Urinary bladder (tissue), 4 donors: Measurements from ENCODE around the gene THOC3. TPM values are rescaled to one million over a fixed set of nuclear protein-coding genes. Genes with fewer than 3 reads are reported as not detected.
"Not testable (repeated sequence)": the region's sequence is repeated elsewhere in the genome, so short reads cannot be mapped to it uniquely, and the experiment has no call there.

Experiments
- DNase-seq: peaks from one replicate; pipeline ENCODE4 v3.0.0-alpha.2; 2015; ENCODE audit errors: extremely low spot score
- H3K27ac ChIP-seq: one replicate; pipeline ENCODE4 v1.5.1; 2013; ENCODE audit warnings: low read depth, mild to moderate bottlenecking, moderate library complexity
- H3K36me3 ChIP-seq: one replicate; pipeline ENCODE4 v1.6.1; 2013; ENCODE audit warnings: mild to moderate bottlenecking, moderate library complexity; ENCODE audit not compliant: insufficient read depth
- H3K4me1 ChIP-seq: one replicate; pipeline ENCODE4 v1.6.1; 2013; ENCODE audit warnings: mild to moderate bottlenecking, moderate library complexity; ENCODE audit not compliant: insufficient read depth
- H3K4me3 ChIP-seq: one replicate; pipeline ENCODE4 v1.5.1; 2013; ENCODE audit warnings: low read depth, low read length
- WGBS: extraction: QIAGEN DNeasy Blood & Tissue Kit; methylation state at CpG from one replicate; pipeline ENCODE4 v1.1.7; 2013; 5-methylcytosine and 5-hydroxymethylcytosine counted together
- polyA plus RNA-seq: library from polyadenylated mRNA; stranded (reverse); fragments of 200-250 nt; gene quantifications from one replicate; pipeline ENCODE4 v1.2.3, GENCODE V29; 2013
- total RNA-seq: library from RNA; depleted of rRNA; stranded (reverse); fragments of >200 nt; gene quantifications from one replicate; pipeline ENCODE4 v1.2.3, GENCODE V29; 2014
- donor health status: healthy with polysubstance abuse.
- donor health status: healthy.

THOC3 gene
- total and polyA plus RNA-seq, 2 donors = 28.3 to 34.3 TPM

DNA sequence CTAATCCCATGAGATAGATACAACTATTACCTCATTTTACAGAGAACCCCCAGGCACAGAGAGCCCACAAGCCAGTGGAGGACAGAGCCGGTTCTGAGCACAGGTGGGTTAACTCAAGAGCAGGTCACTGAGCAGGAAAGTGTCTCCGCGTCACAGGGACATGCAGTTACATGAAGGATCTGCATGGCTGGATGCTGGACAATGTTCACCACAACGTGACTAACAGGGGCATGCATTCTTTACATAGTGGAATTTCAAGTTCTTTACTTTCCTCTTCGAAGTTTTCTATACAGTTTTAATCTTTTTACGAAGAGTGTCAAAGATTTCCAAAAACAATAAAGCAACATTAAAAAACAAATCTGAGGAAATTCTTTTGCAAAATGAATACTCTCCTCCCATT, 7.9 kb downstream of the THOC3 start:
- not testable (repeated sequence) for H3K27ac ChIP-seq, H3K36me3 ChIP-seq, H3K4me3 ChIP-seq, H3K4me1 ChIP-seq, DNase-seq
- 84% methylated on average over 5 of the region's 6 CpGs for WGBS

DNA sequence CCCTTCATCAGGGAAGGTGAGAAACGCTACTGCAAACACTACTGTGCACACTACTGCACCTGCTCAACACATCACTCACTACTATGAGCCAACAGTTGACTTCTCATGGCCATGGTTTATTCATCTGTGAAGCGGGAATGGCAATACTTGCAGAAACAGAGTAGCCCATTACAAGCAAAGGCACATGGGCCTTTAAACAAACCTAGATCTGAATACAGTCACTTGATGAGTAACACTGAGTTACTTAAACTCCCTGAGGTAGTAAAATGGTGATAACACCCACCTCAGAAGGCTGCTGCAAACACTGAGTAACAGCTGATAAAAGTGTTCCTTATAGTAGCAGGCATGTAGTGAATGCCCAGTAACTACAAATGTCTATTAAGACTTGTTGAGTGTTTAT, 9.6 kb downstream of the THOC3 start:
- not testable (repeated sequence) for H3K4me3 ChIP-seq, H3K36me3 ChIP-seq, DNase-seq, H3K4me1 ChIP-seq, H3K27ac ChIP-seq
- 96% methylated on average over 2 of the region's 2 CpGs for WGBS

DNA sequence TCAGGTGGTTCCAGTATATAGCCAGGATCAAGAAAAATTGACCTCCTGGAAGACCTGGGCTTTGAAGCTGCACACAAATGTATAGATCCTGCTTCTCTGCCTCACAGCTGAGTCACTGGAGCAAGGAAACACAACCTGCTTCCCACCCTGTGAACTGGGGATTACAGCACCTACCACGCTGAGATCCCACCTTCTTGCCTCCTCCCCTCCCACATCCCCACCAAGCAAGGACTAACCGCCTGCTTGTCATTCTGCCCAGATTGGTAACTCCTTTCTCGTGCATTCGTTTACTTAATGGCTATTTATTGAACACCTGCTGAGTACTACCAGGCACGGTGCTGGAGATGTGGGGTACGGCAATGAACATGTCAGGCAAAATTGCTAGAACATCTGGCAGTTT, 14.0 kb downstream of the THOC3 start:
- not testable (repeated sequence) for H3K4me1 ChIP-seq, DNase-seq, H3K4me3 ChIP-seq, H3K27ac ChIP-seq, H3K36me3 ChIP-seq
- 70% methylated on average over 4 of the region's 6 CpGs for WGBS

DNA sequence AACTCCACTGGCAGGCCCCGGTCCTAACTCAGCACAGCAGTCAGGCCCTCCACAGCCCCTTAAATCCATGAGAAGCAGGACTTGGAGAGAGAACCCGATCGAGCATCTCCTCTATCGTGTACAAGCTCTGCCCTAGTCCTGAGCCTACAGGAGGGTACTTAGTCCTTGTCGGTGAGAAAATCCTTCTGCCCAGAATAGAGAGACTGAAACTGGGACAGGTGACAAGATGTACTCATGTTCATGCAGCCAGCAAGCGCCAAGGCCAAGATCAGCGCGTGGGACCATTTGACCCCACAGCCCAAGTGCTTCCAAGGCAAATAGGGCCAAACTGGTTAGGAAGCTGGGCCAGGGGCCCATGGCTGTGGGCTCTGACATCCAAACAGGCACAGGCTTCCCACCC, 15.3 kb downstream of the THOC3 start:
- H3K27ac ChIP-seq, H3K4me1 ChIP-seq, H3K4me3 ChIP-seq, H3K36me3 ChIP-seq, DNase-seq: not testable (repeated sequence)
- 91% methylated on average over 5 of the region's 8 CpGs for WGBS

DNA sequence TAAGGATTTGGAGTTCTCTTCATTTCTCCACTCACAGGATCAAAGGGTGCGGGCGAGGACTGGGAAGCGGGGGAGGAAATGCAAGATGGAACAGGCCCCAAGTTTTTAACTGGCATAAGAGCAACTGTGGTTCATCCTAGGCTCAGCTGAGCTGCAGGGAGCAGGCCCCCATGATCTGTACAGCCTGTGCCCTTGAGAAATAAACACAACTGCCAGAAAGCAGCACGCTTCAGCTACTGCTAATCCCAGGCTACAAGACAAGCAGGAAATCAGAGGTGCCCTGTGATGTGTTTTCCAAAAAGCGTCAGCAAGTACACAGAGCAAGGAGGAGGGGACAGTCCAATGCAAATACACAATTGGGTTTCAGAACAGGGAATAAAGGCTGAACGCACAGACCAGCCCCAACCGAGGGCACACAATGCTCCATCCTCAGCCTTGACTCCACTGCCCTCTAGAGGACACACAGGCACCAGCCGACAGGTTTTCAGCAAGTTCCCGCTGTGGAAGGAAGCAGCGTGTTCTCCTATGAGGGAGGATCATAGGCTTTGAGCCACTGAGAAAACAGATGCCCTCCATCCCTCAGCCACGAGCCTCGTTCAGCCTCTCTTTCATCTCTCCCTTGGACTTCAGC, 16.7 kb downstream of the THOC3 start:
- WGBS = 90% methylated on average over 3 of the region's 12 CpGs
- not testable (repeated sequence) for H3K27ac ChIP-seq, H3K4me1 ChIP-seq, DNase-seq, H3K4me3 ChIP-seq, H3K36me3 ChIP-seq

DNA sequence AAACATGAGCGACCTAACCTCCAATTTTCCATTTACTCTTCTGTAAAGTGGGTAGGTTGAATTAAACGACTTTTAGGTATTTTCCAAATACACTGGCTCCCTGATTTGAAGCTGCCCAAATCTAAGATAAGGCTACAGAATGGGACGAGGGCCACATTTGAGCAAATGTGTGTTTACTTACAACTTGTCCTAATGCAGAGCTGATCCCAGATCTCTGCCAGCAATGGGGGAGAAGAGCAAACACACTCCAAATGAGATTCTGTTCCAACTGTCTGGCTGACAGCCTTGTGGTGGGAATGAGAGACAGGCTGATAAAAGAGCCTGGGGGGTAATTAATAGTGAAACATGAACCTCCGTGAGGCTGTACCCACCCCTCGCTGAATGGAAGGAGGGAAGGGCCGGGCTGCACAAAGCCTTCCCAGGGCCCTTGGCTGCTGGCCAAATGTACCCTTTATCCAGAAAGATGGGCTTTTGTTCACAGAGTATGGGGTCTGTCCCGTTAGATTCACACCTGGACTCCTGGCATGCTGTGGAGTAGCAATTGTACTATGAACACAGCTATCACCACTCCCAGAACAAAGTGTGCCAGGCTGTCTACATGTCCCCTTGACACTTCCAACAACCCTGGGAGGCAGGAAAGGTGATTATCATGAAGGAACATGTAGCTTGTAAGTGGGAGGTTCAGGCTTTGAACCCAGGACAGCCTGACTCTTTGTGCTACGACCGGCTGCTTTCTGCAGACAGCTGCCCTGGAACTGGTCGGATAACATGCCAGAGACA, 19.6 kb downstream of the THOC3 start:
- not testable (repeated sequence) for H3K36me3 ChIP-seq, H3K4me3 ChIP-seq, DNase-seq, H3K27ac ChIP-seq, H3K4me1 ChIP-seq
- WGBS = 68% methylated on average over 6 of the region's 10 CpGs

DNA sequence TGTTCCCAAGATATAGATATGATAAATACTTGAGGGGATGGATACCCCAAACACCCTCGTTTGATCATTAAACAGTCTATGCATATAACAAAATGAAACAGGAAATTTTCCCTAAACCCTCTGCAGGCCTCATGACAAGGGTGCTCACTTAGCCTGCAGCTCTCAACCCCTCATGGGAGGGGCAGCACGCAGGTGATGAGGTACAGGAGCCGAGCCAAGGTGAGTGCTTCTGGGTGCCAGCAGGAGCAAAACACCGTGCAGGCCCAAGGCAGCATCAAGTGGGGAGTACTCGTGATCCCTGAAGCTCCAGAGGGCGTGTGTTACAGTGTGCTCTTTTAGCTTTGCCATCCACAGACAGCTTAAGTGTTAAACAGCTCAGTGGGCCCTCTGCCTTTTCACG, 24.9 kb downstream of the THOC3 start:
- H3K36me3 ChIP-seq = not testable (repeated sequence)

DNA sequence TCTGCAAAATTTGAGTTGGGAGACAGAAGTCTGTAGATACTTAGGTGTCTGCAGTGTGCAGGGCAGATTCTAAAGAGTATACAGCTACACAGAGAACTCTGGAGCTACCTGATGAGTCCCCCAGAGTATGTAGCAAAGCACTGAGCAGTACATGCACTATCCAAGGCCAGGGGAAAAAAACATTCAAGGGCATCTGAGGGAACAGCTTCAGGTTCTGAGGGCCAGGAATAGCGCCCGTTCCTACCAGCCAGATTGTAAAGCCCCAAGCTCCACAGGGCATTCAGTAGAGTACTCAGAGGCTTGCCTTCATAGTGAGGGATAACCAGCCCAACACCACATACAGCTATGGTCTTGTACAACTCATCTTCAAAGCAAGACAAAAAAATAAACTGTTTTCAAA, 27.5 kb downstream of the THOC3 start:
- not testable (repeated sequence) for H3K4me3 ChIP-seq, H3K27ac ChIP-seq, DNase-seq, H3K4me1 ChIP-seq, H3K36me3 ChIP-seq
- WGBS = 83% methylated on average over 2 of the region's 2 CpGs

More for the DNA sequence above, 24.9 kb downstream of the THOC3 start:
- not testable (repeated sequence) for H3K27ac ChIP-seq, H3K4me3 ChIP-seq, H3K4me1 ChIP-seq, DNase-seq
- WGBS = 98% methylated on average over 4 of the region's 7 CpGs

DNA sequence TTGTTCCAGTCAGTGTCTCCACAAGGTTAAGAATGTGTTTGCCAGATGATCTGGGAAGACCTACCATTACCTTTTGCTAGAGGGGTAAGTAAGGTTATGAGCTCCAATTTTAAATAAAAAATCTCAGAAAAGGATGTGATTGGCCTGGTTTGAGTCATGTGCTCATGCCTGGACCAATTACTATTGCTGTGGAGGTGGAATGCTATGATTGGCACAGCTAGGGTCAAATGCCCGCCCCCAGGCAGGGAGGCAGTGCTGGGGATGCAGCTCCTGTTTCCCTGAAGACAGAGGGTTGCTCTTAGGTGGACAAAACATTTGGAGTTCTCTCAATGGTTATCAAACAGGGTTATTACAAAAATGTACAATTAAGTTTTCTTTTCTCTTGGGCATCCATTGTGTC, 29.6 kb downstream of the THOC3 start:
- not testable (repeated sequence) for H3K27ac ChIP-seq, H3K4me3 ChIP-seq, DNase-seq, H3K4me1 ChIP-seq, H3K36me3 ChIP-seq
- 89% methylated on average over 1 of the region's 1 CpG for WGBS

DNA sequence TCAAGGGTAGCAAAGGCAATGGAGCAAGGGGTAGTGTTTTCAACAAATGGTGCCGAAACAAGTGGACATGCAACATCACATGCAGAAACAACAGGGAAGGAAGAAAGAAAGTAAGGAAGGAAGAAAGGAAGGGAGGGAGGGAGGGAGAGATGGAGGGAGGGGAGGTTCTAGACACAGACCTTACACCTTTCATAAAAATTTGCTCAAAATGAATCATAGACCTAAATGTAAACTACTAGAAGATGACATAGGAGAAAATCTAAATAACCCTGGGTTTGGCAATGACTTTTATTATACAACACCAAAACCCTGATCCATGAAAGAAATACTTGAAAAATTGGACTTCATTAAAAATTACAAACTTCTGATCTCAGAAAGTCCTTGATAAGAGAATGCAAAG, 39.4 kb downstream of the THOC3 start:
- not testable (repeated sequence) for DNase-seq, H3K4me1 ChIP-seq, H3K36me3 ChIP-seq, H3K4me3 ChIP-seq, H3K27ac ChIP-seq
- 100% methylated on average over 1 of the region's 1 CpG for WGBS

DNA sequence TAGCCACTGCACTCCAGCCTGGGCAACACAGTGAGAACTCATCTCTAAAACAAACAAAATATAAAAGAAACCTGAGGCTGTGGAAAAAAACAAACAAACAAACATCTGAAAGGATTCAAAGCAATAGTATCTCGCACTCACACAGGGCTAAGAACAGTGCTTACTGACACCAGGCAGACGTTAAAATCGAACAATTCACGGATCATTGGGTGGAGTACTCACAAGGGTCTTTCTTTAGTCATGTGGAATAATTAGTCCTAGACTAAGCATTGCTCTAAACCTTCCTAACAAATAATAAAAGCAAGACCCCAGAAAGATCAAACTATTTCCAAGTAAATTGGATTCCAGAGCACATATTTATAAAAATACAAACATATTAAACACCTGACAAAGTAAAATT, 43.0 kb downstream of the THOC3 start:
- not testable (repeated sequence) for H3K27ac ChIP-seq, H3K4me1 ChIP-seq, H3K36me3 ChIP-seq, DNase-seq, H3K4me3 ChIP-seq
- 94% methylated on average over 4 of the region's 4 CpGs for WGBS

DNA sequence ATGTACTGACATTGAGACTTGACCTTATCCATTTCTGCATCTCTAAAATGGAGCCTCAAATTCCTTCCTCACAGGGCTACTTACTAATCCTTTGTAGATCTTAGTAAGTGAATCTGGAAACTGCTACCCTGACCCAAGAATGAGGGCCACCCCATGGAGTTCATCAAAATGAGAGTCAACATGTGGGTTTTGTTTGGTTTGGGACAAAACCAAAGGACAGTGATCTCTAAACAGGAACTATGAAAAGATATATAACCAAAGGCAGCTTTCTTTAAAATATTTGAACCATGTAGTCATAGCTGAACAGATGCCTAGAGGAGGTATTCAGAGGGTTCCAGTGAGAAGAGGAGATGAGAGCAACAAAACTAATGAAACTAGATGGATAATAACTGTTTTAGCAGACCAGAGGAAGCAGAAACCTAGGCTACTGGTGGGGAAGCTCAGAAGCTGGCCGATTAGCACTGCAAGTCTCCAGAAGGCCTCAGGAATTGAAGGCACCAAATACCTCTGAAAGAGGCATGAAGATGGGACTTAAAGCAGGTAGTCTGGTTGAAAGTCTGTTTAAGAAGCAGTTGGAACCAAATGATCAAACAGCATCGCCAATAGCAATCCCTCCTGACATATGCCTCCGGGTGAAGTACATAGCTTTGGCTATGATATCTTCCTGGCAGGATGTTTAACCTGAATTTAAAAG, 45.8 kb downstream of the THOC3 start:
- H3K27ac ChIP-seq = no peak overlapping the region
- no peak overlapping the region for H3K4me3 ChIP-seq
- no peak for DNase-seq
- no peaks in the 10 kb centered on the region for H3K36me3 ChIP-seq
- WGBS = 89% methylated on average over 3 of the region's 3 CpGs
- no peaks in the 10 kb centered on the region for H3K4me1 ChIP-seq

DNA sequence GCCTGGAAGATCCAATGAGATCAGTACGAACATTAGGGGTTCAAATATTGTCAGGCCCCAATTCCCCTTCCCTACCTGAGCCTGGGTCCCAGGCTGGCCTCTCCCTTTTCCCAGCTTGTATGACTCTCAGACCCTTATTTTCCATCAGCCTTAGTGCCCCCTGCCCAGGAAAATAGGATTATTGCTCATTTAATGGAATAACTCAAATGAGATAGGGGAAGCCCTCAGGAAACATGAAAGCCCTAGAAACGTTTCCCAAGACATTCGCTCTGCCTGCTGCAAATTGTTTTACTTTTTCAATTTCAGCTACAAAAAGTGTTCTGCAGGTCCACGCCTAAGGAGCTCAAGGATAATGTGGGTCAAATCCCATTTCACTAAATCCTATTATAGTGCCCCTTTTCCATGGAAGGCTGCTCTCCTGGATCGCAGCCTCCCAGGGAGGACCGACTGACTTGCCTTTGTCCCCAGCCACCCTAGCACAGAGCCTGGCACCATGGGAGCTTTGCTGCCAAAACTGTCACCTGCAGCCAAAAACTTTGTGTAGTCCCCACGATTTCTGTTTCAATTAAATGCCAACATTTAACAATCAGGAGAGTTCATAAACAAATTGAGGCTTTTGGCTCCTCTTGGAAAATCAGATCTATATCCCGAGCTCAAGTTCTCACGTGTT, 46.9 kb downstream of the THOC3 start:
- no peaks in the 10 kb centered on the region for H3K36me3 ChIP-seq
- no peak for DNase-seq
- 87% methylated on average over 9 of the region's 9 CpGs for WGBS

More for the DNA sequence above, 46.9 kb downstream of the THOC3 start:
- H3K4me3 ChIP-seq = no peak overlapping the region
- H3K4me1 ChIP-seq = no peaks in the 10 kb centered on the region
- H3K27ac ChIP-seq = no peak overlapping the region
